Occipital lobe (tissue), 2 donors: ENCODE measurements around the gene KIF1A. TPM values are rescaled to one million over a fixed set of nuclear protein-coding genes. Genes with fewer than 3 reads are reported as not detected.

Experiments used
- DNase-seq: peaks from one replicate; lab custom pipeline; 2025; lab: John Stamatoyannopoulos, UW
- total RNA-seq: library from RNA; depleted of rRNA; stranded (reverse); fragments of >200 nt; gene quantifications from one replicate; pipeline ENCODE4 v1.2.3, GENCODE V29; 2014

KIF1A gene
- total RNA-seq, 1 donor from 2014 or later: 219 TPM

DNA sequence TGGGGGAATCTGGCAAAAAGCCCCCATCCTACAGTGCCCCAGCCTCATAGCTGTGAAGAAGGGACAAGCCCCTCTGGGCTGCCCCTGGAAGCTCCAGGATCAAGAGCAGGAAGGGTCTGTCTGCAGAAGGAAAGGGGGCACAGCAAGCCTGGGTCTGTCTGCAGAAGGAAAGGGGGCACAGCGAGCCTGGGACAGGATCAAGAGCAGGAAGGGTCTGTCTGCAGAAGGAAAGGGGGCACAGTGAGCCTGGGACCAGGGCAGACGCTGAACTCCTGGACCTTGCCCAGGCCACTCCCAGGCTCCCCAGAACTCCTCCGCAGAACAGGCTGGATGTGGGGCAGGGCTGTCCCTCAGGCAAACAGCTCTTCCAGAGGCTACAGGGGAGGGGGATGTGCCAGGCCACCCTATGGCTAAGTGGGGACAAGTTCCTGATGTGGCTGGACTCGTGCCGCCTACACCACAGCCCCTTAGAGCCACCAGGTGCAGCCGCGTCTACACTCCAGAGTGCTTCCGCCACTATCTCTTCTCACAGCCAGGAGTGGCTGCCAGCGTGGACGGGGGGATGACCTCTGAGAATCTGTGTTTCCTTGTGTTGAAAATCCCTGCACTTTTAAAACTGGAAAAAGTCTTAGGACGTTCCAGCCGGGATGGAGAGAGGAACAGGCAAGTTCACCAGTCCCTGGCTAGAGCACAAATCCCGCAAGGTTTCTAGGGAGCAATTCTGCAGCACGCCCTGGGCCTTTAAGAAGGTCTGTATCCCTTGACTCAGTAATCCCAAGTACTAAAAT lies 20.8 kb downstream of the KIF1A start:
- DNase-seq: no peak

DNA sequence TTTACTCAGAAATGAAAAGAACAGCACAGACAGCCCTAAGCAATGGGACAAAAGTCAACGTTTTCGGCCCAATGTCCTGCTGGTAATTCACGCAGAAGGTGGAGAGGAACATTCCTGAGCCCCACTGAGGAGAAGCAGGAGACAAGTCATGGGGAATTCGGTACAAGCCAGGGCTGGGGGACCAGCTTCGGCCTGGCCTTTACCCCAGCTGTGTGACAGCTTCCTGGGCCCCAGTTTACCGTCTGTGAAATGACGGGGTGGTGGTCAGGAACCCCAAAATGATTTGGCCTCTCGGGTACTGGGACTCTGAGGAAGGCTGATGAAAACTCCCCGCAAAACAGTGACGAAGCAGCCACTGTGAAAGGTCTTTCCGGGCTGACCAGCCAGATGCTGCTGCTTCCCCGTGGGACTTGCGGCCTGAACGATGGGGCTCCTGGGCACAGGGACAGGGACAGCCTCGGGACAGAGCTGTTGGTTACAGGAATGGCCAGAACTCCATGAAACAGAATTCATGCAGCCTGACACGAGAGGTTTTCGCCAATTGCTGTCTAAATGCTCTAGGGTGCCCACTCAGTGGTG lies 21.6 kb downstream of the KIF1A start:
- no peak for DNase-seq

DNA sequence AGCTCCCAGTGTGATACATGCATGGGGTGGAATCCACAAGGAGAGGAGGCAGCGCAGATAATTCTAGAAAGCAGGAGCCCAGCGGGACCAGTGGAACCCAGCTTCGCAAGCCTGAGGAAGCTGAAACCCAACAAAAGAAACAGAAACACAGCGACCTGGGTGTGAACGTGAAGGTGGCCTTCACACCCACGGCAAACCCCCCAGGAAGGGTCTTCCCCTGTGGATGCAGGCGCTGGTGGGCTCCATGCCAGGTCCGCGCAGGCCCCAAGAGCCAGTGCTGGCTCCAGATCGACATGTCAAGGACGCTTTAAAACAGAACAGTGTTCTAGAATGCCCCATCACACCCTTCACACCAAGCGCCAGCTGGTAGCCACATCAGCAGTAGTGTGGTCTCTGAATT lies 22.1 kb downstream of the KIF1A start:
- no peak for DNase-seq

DNA sequence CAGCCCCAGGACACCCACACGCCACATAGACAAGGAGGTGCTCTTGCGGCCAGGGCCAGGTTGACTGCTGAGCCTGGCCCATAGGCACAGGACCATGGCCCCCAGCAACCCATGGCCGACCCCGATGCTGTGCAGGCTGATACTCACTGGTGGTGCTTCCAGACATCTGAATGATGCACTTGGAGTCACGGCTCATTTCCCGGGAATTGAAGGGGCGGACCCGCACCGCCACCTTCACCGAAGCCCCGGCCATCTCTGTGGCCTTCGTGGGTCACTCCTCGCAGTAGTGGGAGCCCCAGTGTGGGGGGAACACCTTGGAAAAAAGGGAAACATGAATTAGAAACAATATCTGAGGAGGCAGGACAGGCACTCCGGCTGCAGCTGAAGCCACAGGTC lies 22.5 kb downstream of the KIF1A start:
- DNase-seq: no peak

DNA sequence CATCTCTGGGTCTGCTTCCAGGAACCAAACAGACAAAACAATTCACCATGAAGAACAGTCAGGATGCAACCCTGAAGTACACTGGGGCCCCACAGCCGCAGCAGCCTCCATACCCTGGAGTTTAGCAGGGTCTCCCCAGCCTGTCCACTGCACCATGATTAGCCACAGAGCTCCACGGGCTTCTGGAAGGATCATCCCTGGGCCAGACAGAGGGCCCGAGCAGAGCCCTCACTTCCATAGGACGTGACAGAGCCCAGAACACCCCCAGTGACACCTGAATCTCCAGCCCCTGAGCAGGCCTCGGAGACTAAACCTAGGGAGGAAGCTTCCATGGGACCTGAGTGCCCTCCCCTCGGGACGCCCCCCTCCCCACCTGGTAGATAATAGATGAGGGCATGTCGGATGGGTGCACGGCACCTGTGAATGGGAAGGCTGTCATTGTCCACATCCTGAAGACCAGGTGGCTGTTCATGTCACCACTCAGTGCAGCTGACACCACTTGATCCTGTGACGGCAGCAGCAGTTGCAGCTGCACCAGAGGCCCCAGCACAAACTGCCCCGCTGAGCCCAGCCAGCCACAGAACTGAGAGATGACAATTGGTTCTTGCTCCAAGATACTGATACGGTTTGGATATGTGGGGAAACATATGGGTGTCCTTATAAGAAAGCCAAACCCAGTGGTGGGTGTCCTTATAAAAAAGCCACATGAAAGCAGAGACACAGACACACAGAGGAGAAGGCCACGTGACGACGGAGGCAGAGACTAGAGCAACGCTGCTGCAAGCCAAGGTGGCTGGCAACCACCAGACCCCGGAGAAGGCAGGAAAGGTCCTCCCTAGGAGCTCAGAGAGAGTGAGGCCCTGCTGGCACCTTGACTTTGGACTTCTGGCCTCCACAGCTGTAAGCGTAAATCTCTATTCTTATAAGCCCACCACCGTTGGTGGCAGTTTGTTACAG lies 23.2 kb downstream of the KIF1A start:
- no peak for DNase-seq

DNA sequence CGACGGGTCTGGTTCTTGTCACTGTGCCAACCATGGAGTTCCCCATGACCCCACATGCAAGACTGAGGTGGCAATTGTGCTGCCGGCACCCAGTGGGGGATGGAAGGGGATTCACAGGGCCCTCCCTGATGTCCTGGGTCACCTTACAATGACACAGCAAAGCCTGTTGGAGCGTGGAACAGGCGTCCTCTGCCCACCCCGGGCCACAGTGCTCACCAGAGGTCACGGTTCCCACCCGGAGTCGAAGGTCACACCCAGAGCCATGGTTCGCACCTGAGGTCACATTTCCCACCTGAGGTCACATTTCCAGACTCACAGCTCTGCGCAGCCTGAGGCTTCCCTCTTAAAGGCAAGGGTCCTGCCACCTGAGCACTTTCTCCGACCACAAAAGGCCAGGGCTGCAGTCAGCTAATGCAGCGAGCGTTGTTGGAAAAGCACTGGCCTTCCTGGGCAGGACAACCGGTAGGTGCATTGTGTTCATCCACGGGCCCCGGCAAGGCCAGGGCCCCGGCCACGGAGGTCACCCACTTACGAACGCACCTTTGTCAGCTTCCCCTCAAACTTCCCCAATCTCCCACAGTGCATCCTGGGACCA lies 24.0 kb downstream of the KIF1A start:
- no peak for DNase-seq

DNA sequence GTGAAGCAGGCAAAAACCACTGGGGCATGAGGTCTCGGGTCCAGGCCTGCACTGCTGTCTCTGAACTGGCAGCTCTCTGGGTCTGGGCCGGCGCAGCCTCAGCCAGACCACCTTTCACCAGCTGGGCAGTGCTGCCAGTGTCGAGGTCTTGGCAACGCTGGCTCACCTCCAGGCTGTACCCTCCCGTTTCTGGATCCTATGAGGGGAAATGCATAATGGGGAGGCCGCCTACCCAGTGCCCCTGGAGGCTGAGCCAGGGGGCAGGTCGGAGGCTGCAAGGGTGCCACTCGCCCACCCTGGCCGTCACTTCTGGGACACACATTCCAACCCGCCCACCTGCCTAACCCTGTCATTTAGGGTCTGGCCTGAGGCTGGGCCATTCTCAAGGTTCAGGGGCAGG lies 24.6 kb downstream of the KIF1A start:
- no peak for DNase-seq

DNA sequence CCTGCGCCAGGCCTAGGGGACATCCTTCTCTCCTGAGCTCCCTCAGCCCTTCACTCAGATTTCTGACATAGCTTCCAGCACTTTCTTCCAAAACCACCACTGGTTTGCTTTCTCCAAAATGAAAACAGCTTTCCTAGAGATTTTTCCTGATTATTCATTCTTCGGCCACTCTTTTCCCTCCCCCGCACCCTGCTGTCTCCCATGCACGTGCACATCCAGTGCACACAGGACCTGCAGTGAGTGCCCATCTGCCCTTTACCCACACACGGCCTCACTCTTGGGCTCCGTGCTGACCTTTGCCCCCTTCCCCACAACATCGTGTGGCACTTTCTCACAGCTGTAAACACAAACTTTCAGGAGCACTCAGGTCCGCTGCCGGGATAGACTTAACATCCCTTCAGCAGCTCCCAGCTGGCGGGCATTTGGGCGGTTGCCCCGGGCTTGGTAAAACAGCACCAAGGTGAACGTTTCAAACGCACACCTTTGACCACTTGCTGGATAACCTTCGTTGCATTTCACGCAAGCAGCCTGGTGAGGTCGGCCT lies 25.8 kb downstream of the KIF1A start:
- DNase-seq: no peak

DNA sequence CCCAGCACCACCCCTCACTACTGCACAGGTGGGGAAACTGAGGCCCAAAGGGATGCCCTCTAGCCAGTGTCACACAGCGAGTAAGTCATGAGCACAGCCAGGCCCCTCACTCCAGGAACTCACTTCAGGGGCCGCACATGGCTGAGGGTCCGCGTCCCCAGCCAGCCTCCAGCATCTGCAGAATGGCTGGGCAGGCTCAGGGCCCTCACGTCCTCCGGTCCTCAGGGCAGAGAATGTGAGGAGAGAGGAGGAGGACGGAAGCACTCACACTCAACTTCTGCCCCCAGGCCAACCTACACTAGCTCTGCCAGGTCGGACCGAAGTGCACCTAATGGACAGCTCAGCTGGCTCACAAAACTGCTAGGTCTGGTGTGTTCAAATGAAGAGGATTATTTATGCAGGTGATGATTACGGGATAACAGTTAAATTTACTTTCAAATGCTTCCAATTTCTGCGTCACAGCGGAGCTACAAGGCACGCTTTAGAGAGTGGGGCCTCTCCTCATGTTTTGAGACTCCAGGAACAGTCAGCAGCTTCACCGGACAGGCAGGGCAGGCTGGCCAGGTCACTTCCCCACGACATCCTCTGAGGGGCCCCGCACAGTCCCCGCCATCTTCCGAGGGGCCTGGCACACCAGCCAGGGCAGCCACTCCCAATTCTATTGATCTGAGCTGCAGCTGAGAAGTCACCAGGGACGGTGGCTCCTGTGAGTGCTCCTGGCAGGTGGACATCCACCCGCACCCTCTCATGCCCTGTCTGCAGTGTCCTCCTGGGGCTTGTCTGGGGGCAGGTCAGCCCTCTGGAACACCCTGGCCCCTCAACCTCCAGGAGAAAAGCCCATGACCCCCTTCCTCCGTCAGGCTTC lies 26.5 kb downstream of the KIF1A start:
- DNase-seq: no peak

DNA sequence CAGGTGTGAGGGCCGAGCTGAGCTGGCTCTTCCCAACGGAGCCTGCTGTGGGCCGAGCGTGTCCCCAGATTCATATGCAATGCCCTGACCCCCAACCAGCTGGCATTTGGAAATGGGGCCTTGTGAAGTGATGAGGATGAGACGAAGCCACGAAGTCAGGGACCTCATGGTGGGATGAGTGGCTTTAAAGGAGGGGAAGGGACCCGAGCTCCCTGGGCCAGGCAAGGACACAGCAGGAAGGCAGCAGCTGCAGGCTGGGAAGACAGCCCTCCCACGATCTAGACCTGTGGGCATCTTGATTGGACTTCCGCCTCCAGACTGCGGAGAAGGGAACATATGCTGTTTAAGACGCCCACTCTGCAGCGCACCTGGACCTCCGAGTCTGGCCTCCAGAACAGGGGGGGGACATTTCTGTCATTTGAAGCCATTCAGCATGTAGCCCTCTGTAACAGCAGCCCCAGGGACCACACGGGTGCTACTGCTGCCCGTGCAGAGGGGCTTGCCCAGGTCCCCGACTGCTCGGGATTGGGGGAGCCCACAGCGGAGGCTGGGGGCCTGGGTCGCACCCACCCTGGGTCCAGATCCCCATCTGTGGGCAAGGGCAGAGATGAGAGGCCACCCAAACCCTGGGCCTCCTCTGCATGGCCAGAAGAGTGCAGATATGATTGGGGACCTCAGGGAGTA lies 27.2 kb downstream of the KIF1A start:
- no peak for DNase-seq

DNA sequence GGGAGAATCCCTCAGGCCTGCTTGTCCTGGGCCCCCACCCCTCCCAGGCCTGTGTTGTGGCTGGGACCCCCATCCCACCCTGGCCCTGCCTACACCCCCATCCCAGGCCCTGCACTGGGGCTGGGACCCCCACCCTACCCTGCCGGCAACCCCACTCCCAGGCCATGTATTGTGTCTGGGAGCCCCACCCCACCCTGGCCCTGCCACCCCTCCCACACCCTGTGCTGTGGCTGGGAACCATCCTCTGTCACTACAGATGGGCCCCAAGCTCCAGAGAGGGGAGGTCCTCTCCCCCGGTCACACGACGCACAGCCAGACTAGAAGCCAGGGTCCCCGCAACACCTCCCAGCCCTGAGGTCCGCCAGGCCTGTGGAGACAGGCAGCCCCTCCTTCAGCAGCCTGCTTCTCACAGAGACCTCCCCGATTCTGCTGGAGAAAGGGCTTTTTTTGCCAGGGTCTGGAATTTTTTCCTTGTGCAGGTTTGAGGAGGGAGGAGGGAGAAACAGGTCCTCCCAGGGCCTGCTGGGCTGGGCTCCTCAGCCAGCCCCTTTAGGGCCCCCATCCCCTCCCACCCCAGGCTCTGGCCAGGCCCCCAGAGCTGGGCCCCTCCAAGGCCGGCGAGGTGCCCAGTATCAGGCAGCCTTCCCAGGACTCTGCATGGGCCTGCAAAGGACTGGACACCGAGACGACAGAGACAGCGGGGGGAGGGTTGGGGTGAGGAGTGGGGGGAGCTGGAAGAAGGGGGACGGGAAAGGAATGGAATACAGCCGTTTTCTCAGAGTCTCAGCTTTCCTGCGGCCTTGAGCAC lies 28.0 kb downstream of the KIF1A start:
- DNase-seq: no peak

DNA sequence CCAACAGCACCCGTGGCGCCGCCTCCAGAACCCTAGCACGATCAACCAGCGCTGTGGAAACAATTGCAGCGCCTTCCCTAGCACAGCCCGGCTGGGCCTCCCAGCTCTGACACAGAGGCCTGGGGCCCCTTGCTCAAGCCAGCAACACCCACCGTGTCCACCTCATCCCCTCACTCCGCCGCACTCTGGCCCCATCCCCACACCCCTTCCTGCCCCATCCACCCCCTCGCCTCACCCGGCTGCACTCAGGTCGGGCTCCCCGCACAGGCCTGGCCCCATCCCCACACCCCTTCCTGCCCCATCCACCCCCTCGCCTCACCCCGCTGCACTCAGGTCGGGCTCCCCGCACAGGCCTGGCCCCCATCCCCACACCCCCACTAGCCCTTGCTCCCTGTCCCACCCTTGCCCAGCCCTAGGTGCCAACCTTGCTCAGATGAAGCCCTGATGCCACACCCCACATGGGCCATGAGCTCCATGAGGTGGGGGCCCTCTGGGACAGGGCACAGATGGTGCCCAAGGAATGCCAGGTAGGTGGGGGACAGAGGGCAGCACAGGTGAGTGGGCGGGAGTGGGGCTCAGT lies 28.7 kb downstream of the KIF1A start:
- no peak for DNase-seq

DNA sequence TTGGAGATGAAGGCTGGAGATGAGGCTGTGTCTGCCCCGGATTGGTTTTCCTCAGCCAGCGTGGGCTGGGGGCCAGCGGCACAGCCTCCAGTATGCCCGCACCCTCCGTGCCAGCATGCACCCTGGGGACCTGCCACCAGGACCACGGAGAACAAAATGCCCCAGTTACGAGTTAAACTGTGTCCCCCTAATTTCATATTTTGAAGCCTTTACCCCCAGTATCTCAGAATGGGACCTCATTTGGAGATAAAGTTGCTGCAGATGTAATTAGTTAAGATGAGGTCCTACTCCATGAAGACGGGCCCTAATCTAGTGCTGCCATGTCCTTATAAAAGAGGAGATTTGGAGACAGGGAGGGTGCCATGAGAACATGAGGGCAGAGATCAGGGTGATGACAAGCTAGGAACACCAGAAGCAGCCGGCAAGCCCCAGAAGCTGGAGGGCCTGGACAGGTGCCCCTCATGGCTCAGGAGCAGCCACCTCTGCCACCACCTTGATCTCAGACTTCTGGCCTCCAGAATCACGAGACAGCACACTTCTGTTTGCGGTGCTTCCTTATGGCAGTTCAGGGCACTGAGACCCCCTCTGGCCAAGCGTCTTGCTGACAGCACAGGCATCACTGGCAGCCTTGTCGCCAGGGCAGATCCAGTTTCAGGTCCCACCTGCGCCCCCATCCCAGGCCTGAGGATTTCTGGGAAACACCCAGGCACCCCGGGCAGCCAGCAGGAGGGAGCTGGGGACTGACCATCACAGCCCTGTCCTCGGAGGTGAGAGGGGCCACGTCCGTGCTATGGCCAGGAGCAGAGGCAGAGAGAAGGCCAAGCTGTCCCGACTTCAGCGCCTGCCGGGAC lies 29.4 kb downstream of the KIF1A start:
- no peak for DNase-seq

DNA sequence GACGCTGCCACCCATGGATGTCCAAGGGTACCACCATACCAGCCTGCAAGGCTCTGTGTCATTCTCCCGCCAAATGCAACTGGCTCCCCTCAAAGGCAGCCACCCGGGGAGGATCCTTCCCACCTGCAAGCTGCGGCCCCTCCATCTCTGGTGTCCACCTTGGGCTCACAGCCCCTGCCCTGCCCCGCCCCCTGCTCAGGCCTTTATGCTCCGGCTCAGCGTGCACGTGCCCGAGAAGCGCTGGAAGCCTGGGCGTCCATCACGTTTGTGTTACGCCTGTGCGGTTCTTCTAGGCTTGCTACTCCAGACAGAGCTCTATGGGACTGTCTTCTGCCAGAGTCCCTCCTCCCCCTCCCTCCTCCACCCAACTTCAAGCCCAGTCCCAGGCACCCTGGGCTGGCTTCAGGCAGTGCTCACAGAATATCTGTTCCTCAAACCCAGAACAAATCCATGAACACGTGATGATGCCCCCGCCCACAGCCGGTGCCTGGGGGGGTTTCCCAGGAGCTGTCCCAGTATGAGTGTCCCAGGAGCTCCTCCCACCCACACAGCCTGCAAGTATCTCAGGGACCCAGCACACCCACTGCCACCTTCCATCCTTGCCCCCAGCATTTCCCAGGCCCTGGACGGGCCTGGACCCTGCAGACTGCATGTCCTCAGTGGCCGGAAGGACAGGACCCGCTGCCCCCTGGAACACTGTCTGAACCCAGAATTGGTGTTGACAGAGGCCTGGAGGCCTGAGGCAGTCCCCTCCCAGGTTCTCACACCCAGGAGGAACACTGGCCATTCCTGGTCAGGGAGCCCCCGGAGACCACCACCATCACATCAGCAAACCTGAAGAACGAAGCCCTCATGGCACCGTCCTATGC lies 30.3 kb downstream of the KIF1A start:
- no peak for DNase-seq

DNA sequence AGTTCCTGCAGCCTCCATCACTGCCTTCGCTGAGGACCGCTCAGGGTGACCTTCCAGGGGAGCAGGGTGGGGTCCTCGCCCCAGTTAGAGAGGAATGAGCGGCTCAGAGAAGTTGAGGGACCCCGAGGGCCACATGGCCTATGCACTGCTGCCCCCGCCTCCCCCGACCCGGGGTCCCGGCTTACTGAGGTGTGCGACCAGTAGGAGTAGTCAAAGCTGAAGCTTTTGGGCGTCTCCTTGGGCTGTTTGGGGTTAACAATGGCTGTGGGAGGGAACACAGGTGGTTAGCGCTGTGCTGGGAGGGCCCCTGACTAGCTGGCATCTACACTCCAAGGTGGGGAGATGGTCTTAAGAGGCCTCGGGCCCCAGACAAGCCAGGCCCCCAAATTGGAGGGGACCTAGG lies 31.0 kb downstream of the KIF1A start:
- no peak for DNase-seq

DNA sequence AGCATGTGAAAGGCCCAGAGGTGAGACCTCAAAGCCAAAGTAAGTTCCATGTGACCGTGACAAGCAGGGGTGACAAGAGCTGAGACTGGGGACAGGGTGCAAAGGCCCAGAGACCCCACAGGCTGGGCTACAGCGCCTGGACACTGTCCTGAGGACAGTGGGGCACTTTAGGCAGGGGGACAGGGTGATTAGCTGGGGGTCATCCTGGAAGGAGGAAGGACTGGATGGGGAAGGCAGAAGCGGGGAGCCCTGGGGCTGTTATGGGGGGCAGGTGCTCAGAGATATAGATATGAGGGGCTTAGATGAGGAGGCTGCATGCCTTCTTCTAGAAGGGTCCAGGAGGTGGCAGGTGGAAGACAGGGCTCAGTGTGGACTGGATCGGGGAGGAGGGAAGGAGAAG lies 31.5 kb downstream of the KIF1A start:
- no peak for DNase-seq
